ENCODE measurements around the gene C19orf44. TPM values are rescaled to one million over a fixed set of nuclear protein-coding genes. Genes with fewer than 3 reads are reported as not detected.
A peak's percentile ranks its signal among the peaks of the same experiment; 100 is the strongest.
"Not testable (repeated sequence)": the region's sequence is repeated elsewhere in the genome, so short reads cannot be mapped to it uniquely, and the experiment has no call there.

C19orf44 gene
- total RNA-seq, 1 experiment from 2014 or later, result 4.7 TPM

GRCh38 chr19:16482745-16483144 is 13.4 kb upstream of the C19orf44 start:
- no peak for DNase-seq
- Histone ChIP-seq H3K4me3 (ENCODE audit: insufficient read depth, low read depth, low read length) (no peak overlapping the region), H3K36me3 (replicated peaks; ENCODE audit: control insufficient read depth, insufficient read depth, low read length) (no peaks in the 10 kb centered on the region), H3K27me3 (ENCODE audit: control insufficient read depth, insufficient read depth, low read length) (no peaks in the 10 kb centered on the region)

GRCh38 chr19:16486476-16486875 is 9.7 kb upstream of the C19orf44 start:
- H3K27me3 ChIP-seq (ENCODE audit: control insufficient read depth, insufficient read depth, low read length); DNase-seq: not testable (repeated sequence)

DNA sequence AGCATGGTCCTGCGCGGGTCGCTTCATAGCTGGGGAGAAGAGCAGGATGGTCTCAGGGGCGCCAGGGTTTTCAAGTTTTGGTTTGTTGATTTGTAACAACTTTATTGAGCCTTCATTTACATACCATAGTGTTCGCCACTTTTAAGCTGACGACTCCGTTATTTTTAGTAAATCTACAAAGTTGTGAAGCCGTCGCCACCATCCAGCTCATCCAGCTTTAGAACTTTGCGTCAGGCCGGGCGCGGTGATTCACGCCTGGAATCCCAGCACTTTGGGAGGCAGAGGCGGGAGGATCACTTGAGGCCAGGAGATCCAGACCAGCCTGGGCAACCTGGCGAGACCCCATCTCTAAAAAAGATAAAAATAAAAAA is 404 bp downstream of the C19orf44 start:
- Histone ChIP-seq H3K27me3 (ENCODE audit: control insufficient read depth, insufficient read depth, low read length) (no peaks in the 10 kb centered on the region), H3K36me3 (replicated peaks; ENCODE audit: control insufficient read depth, insufficient read depth, low read length) (peaks cover 2% of the 10 kb centered on the region), H3K4me3 (ENCODE audit: insufficient read depth, low read depth, low read length) (peak overlapping the region; percentile 71)
- no peak for DNase-seq

More at GRCh38 chr19:16486476-16486875, 9.7 kb upstream of the C19orf44 start:
- not testable (repeated sequence) for H3K4me3 ChIP-seq (ENCODE audit: insufficient read depth, low read depth, low read length); H3K36me3 ChIP-seq (replicated peaks; ENCODE audit: control insufficient read depth, insufficient read depth, low read length)

DNA sequence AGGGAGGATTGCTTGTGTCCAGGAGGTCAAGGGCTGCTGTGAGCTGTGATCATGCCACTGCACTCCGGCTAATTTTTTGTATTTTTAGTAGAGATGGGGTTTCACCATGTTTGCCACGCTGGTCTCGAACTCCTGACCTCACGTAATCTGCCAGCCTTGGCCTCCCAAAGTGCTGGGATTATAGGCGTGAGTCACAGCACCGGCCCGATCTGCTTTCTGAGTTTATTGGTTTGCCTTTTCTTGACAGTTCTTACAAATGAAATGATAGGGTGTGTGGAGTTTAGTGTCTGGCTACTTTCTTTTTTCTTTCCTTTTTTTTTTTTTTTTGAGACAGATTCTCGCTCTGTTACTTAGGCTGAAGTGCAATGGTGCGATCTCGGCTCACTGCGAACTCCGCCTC is 848 bp downstream of the C19orf44 start:
- Histone ChIP-seq H3K4me3 (ENCODE audit: insufficient read depth, low read depth, low read length) (no peak overlapping the region), H3K36me3 (replicated peaks; ENCODE audit: control insufficient read depth, insufficient read depth, low read length) (peaks cover 2% of the 10 kb centered on the region), H3K27me3 (ENCODE audit: control insufficient read depth, insufficient read depth, low read length) (no peaks in the 10 kb centered on the region)
- DNase-seq, result no peak

GRCh38 chr19:16497837-16498236 is 1.6 kb downstream of the C19orf44 start:
- Histone ChIP-seq H3K4me3 (ENCODE audit: insufficient read depth, low read depth, low read length) (no peak overlapping the region), H3K27me3 (ENCODE audit: control insufficient read depth, insufficient read depth, low read length) (no peaks in the 10 kb centered on the region), H3K36me3 (replicated peaks; ENCODE audit: control insufficient read depth, insufficient read depth, low read length) (peaks cover 2% of the 10 kb centered on the region)
- DNase-seq, result no peak

- H3K36me3 ChIP-seq (replicated peaks; ENCODE audit: control insufficient read depth, insufficient read depth, low read length), result peaks cover 2% of the 10 kb centered on the region
- no peak for DNase-seq
- no peaks in the 10 kb centered on the region for H3K27me3 ChIP-seq (ENCODE audit: control insufficient read depth, insufficient read depth, low read length)
- no peak overlapping the region for H3K4me3 ChIP-seq (ENCODE audit: insufficient read depth, low read depth, low read length)
These were observed 8.1 kb downstream of the C19orf44 start for GRCh38 chr19:16504271-16504670.

- H3K4me3 ChIP-seq (ENCODE audit: insufficient read depth, low read depth, low read length); H3K27me3 ChIP-seq (ENCODE audit: control insufficient read depth, insufficient read depth, low read length); DNase-seq; H3K36me3 ChIP-seq (replicated peaks; ENCODE audit: control insufficient read depth, insufficient read depth, low read length): not testable (repeated sequence)
These were observed 10.0 kb downstream of the C19orf44 start for GRCh38 chr19:16506161-16506560.

- H3K4me3 ChIP-seq (ENCODE audit: insufficient read depth, low read depth, low read length), result no peak overlapping the region
- no peak for DNase-seq
- H3K27me3 ChIP-seq (ENCODE audit: control insufficient read depth, insufficient read depth, low read length), result no peaks in the 10 kb centered on the region
- no peaks in the 10 kb centered on the region; the same call in 1 of the 2 replicates for H3K36me3 ChIP-seq (replicated peaks; ENCODE audit: control insufficient read depth, insufficient read depth, low read length)
These were observed 10.8 kb downstream of the C19orf44 start for GRCh38 chr19:16506961-16507360.

DNA sequence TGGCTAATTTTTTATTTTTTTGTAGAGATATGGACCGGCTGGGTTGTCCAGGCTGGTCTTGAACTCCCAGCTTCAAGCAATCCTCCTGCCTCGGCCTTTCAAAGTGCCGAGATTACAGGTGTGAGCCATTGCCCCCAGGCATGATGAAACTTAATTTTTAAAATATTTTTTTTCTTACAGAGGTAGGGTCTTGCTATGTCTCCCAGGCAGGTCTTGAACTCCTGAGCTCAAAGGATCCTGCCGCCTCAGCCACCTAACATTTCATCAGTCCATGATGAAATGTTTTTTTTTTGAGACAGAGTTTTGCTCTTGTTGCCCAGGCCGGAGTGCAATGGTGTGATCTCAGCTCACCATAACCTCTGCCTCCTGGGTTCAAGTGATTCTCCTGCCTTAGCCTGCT is 12.4 kb downstream of the C19orf44 start:
- Histone ChIP-seq H3K36me3 (replicated peaks; ENCODE audit: control insufficient read depth, insufficient read depth, low read length) (0 out of 2 replicates have a peak, but pooled peaks cover 2% of the 10 kb centered on the region), H3K27me3 (ENCODE audit: control insufficient read depth, insufficient read depth, low read length) (no peaks in the 10 kb centered on the region), H3K4me3 (ENCODE audit: insufficient read depth, low read depth, low read length) (no peak overlapping the region)
- no peak for DNase-seq

DNA sequence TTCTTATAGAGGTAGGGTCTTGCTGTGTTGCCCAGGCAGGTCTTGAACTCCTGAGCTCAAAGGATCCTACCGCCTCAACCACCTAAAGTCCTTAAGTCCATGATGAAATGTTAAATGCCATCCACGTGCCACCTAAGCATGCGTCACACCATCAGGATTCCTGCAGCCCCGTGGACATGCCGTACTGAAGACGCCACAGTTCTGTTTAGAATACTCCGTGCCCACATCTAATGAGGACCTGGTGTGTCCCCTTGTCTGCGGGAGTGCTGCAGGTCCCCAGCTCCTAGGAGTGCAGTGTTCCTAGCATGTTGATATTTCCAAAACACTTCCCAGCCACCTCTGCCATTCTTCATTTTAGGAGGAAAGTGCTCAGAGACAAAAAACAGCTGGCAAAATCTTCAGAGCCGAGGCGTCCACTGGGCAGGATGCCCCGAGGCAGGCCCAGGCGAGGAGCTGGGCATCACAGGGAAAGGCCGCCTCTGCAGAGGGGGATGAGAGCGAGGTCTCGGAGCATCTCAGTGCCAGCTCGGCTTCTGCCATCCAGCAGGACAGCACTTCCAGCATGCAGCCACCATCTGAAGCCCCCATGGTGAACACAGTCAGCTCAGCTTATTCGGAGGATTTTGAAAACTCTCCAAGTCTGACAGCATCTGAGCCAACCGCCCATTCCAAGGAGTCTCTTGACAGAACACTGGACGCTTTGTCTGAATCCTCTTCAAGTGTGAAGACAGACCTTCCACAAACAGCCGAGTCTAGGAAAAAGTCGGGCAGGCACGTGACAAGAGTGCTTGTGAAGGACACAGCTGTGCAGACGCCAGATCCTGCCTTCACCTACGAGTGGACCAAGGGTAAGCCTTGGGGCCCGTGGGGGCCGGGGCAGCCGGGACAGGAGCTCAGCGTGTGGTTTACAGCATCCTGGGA is 13.2 kb downstream of the C19orf44 start:
- H3K36me3 ChIP-seq (replicated peaks; ENCODE audit: control insufficient read depth, insufficient read depth, low read length), result 0 out of 2 replicates have a peak, but pooled peaks cover 2% of the 10 kb centered on the region
- no peaks in the 10 kb centered on the region for H3K27me3 ChIP-seq (ENCODE audit: control insufficient read depth, insufficient read depth, low read length)
- peak; percentile 21 for DNase-seq
- H3K4me3 ChIP-seq (ENCODE audit: insufficient read depth, low read depth, low read length), result no peak overlapping the region

DNA sequence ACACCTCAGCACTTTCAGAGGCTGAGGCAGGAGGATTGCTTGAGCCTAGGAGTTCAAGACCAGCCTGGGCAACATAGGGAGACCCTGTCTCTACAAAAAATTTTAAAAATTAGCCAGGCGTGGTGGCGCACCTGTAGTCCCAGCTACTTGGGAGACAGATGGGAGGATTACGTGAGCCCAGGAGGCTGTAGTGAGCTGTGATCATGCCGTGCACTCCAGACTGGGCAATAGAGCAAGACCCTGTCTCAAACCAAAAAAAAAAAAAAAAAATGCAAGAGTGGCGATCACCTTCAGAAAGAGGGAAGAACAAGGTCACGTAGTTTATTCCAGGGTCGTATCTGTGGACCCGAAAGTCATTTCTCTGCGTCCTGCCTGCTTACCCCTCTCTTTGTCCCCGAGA is 16.4 kb downstream of the C19orf44 start:
- not testable (repeated sequence) for H3K36me3 ChIP-seq (replicated peaks; ENCODE audit: control insufficient read depth, insufficient read depth, low read length); DNase-seq; H3K4me3 ChIP-seq (ENCODE audit: insufficient read depth, low read depth, low read length); H3K27me3 ChIP-seq (ENCODE audit: control insufficient read depth, insufficient read depth, low read length)

DNA sequence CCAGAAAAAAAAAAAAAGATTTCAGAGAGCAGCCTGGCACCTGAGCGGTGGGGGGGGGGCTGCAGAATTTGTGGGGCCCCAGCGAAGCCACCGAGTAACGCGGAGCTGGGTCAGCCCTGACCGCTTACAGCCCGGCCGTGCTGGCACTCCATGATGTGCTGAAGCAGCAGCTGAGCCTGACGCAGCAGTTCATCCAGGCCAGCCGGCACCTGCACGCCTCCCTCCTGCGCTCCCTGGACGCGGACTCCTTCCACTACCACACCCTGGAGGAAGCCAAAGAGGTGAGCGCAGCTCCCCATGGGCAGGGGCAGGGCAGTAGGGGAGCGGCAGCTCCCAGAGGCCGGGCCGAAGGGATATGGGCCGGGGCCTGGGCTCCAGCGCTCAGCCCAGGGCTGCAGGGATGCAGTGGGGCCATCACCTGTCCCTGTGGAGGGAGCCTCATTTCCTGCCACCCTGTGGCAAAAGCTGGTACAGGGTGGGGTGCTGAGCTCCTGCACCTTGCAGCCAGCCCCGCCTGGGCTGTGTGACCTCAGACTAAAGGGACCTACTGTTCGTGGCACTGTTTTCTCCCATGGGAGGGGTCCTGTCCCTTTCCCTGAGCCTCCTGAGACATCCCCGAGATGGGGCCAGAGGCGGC is 18.3 kb downstream of the C19orf44 start:
- peaks cover 15% of the 10 kb centered on the region for H3K36me3 ChIP-seq (replicated peaks; ENCODE audit: control insufficient read depth, insufficient read depth, low read length)

GRCh38 chr19:16516381-16516780 is 20.2 kb downstream of the C19orf44 start:
- Histone ChIP-seq H3K27me3 (ENCODE audit: control insufficient read depth, insufficient read depth, low read length) (no peaks in the 10 kb centered on the region), H3K4me3 (ENCODE audit: insufficient read depth, low read depth, low read length) (no peak overlapping the region), H3K36me3 (replicated peaks; ENCODE audit: control insufficient read depth, insufficient read depth, low read length) (peaks cover 28% of the 10 kb centered on the region)
- no peak for DNase-seq

More for the DNA sequence above, 18.3 kb downstream of the C19orf44 start:
- Histone ChIP-seq H3K4me3 (ENCODE audit: insufficient read depth, low read depth, low read length) (no peak overlapping the region), H3K27me3 (ENCODE audit: control insufficient read depth, insufficient read depth, low read length) (no peaks in the 10 kb centered on the region)
- peak; percentile 77 for DNase-seq

- DNase-seq, result peak; percentile 47
- no peak overlapping the region for H3K4me3 ChIP-seq (ENCODE audit: insufficient read depth, low read depth, low read length)
- H3K27me3 ChIP-seq (ENCODE audit: control insufficient read depth, insufficient read depth, low read length), result no peaks in the 10 kb centered on the region
- H3K36me3 ChIP-seq (replicated peaks; ENCODE audit: control insufficient read depth, insufficient read depth, low read length), result peaks cover 33% of the 10 kb centered on the region
These were observed 20.9 kb downstream of the C19orf44 start for GRCh38 chr19:16516923-16517610.
